Caco-2 (cell line): ENCODE data around the gene SLC28A1. TPM values are rescaled to one million over a fixed set of nuclear protein-coding genes. Genes with fewer than 3 reads are reported as not detected.
"Not testable (repeated sequence)": the region's sequence is repeated elsewhere in the genome, so short reads cannot be mapped to it uniquely, and the experiment has no call there.

Experiments used
- BruUV-seq: library from RNA; stranded (reverse); fragments of 400-500 nt; replicated peaks from 2 replicates; lab custom pipeline; 2021; lab: Mats Ljungman, UMichigan
- CTCF ChIA-PET: fragments of 300-600 bp; sonication (Branson Sonifier 250); formaldehyde crosslinking; loops from one replicate; lab custom pipeline; 2022; ENCODE audit warnings: antibody characterized with exemption; lab: Charles Lee
- POLR2A ChIA-PET: fragments of 300-600 bp; sonication (Branson Sonifier 250); formaldehyde crosslinking; loops from one replicate; lab custom pipeline; 2022; ENCODE audit warnings: antibody characterized with exemption; lab: Charles Lee
- DNase-seq, 2 experiments: peaks; one replicate each; pipeline versions ENCODE4 v3.0.0 to v3.0.0-alpha.2; 2020 to 2022
- H3K27me3 ChIP-seq: replicated peaks from 2 replicates; pipeline ENCODE4 v1.6.0; 2011; ENCODE audit warnings: low read length; ENCODE audit not compliant: control insufficient read depth, insufficient read depth
- H3K36me3 ChIP-seq: 2 replicates; pipeline ENCODE4 v1.5.1; 2011; ENCODE audit warnings: low read length; ENCODE audit not compliant: control insufficient read depth, insufficient read depth
- H3K4me1 ChIP-seq: fragments of 250-450 bp; sonication (Bioruptor Pico); 2 replicates; pipeline ENCODE4 v1.5.1; 2020; ENCODE audit warnings: mild to moderate bottlenecking
- H3K4me3 ChIP-seq: 2 replicates; pipeline ENCODE4 v1.5.1; 2011; ENCODE audit warnings: low read depth, mild to moderate bottlenecking, control low read depth, low read length
- H3K9me3 ChIP-seq: fragments of 250-450 bp; sonication (Bioruptor Pico); 2 replicates; pipeline ENCODE4 v1.5.1; 2020; ENCODE audit warnings: mild to moderate bottlenecking, moderate library complexity
- H3K27ac Mint-ChIP-seq: one replicate; pipeline ENCODE4 v1.8.0; 2022; ENCODE audit warnings: mixed read lengths; ENCODE audit not compliant: unreplicated experiment
- H3K27me3 Mint-ChIP-seq: one replicate; pipeline ENCODE4 v1.8.0; 2022; ENCODE audit warnings: mixed read lengths; ENCODE audit not compliant: insufficient read depth, unreplicated experiment
- H3K36me3 Mint-ChIP-seq: one replicate; pipeline ENCODE4 v1.8.0; 2022; ENCODE audit warnings: mild to moderate bottlenecking, mixed read lengths; ENCODE audit not compliant: insufficient read depth, unreplicated experiment
- H3K4me1 Mint-ChIP-seq: one replicate; pipeline ENCODE4 v1.8.0; 2022; ENCODE audit warnings: low read depth, mixed read lengths; ENCODE audit not compliant: unreplicated experiment
- H3K4me3 Mint-ChIP-seq: one replicate; pipeline ENCODE4 v1.8.0; 2022; ENCODE audit warnings: mild to moderate bottlenecking, moderate library complexity, mixed read lengths; ENCODE audit not compliant: unreplicated experiment
- H3K9me3 Mint-ChIP-seq: one replicate; pipeline ENCODE4 v1.8.0; 2022; ENCODE audit warnings: mixed read lengths; ENCODE audit not compliant: unreplicated experiment
- CTCF ChIP-seq, 2 experiments: fragments of 200-600 bp in 1 of 2; IDR thresholded peaks; 1 replicate in 1 of 2; 2 replicates in 1 of 2; pipeline versions ENCODE4 v1.5.1 to v1.8.0; 2011 to 2022; ENCODE audit warnings: antibody characterized with exemption in 1 of 2, control low read depth in 1 of 2, inconsistent platforms in 1 of 2, low read depth in 1 of 2, low read length in 1 of 2, mild to moderate bottlenecking in 1 of 2, moderate library complexity in 1 of 2; ENCODE audit not compliant: insufficient read depth in 1 of 2, severe bottlenecking in 1 of 2, unreplicated experiment in 1 of 2
- intact Hi-C: fragments of 100-400 bp; cut with micrococcal nuclease; formaldehyde crosslinking; loops from one replicate; pipeline ENCODE4 v1.10.0; 2022; ENCODE audit not compliant: unreplicated experiment
- total RNA-seq: library from RNA; stranded (reverse); gene quantifications from 2 replicates; pipeline ENCODE4 v1.2.3, GENCODE V29; 2022

Gene SLC28A1
- total RNA-seq, 1 experiment from 2014 or later = not detected

GRCh38 chr15:84844964-84845363 is 39.5 kb upstream of the SLC28A1 start:
- ChIA-PET POLR2A (no interaction called here), CTCF (interaction anchor here (2.2 kb wide), 1 partner anchor 83 kb away, joined by 12 read pairs; no protein-coding TSS in a partner anchor)
- no TSS peak for BruUV-seq
- H3K27me3 Mint-ChIP-seq = no peaks in the 10 kb centered on the region
- TF ChIP-seq CTCF (IDR thresholded peaks at IDR 0.05; ENCODE audit: insufficient read depth in 1 of 2, low read depth in 1 of 2, low read length in 1 of 2, severe bottlenecking in 1 of 2, unreplicated experiment in 1 of 2) = no peak
- Histone ChIP-seq H3K4me3 (no peak overlapping the region), H3K9me3 (peaks cover 22% of the 10 kb centered on the region), H3K27me3 (no peaks in the 10 kb centered on the region), H3K36me3 (no peaks in the 10 kb centered on the region), H3K4me1 (no peaks in the 10 kb centered on the region)
- no peaks in the 10 kb centered on the region for H3K4me1 Mint-ChIP-seq
- peaks cover 17% of the 10 kb centered on the region for H3K9me3 Mint-ChIP-seq
- H3K4me3 Mint-ChIP-seq = no peak overlapping the region
- intact Hi-C loops = loop anchor here (1.0 kb wide), 2 partner anchors 83 to 165 kb away; no protein-coding TSS in a partner anchor
- H3K27ac Mint-ChIP-seq = no peak overlapping the region
- no peak for DNase-seq
- H3K36me3 Mint-ChIP-seq = no peaks in the 10 kb centered on the region

- BruUV-seq, H3K27me3 Mint-ChIP-seq, H3K4me1 ChIP-seq, H3K4me3 ChIP-seq, H3K4me1 Mint-ChIP-seq, H3K36me3 ChIP-seq, POLR2A ChIA-PET, H3K4me3 Mint-ChIP-seq, H3K27ac Mint-ChIP-seq, H3K36me3 Mint-ChIP-seq, H3K27me3 ChIP-seq: not testable (repeated sequence)
- peak; percentile 49 to 57 for TF ChIP-seq CTCF (IDR thresholded peaks at IDR 0.05; ENCODE audit: insufficient read depth in 1 of 2, low read depth in 1 of 2, low read length in 1 of 2, severe bottlenecking in 1 of 2, unreplicated experiment in 1 of 2)
- H3K9me3 Mint-ChIP-seq = peaks cover 17% of the 10 kb centered on the region
- H3K9me3 ChIP-seq = peaks cover 22% of the 10 kb centered on the region
- DNase-seq = peak; percentile 67 to 68
- intact Hi-C loops = loop anchor here (1.0 kb wide), 2 partner anchors 83 to 165 kb away; no protein-coding TSS in a partner anchor
- CTCF ChIA-PET = interaction anchor here (2.2 kb wide), 1 partner anchor 83 kb away, joined by 12 read pairs; no protein-coding TSS in a partner anchor
These were observed 38.8 kb upstream of the SLC28A1 start for GRCh38 chr15:84845631-84846030.

GRCh38 chr15:84846269-84846668 is 38.2 kb upstream of the SLC28A1 start:
- no peaks in the 10 kb centered on the region for H3K27me3 ChIP-seq
- H3K27me3 Mint-ChIP-seq = no peaks in the 10 kb centered on the region
- no peaks in the 10 kb centered on the region for H3K36me3 ChIP-seq
- no peaks in the 10 kb centered on the region for H3K4me1 Mint-ChIP-seq
- no peak for DNase-seq
- CTCF ChIA-PET = interaction anchor here (2.2 kb wide), 1 partner anchor 82 kb away, joined by 12 read pairs; no protein-coding TSS in a partner anchor
- peaks cover 22% of the 10 kb centered on the region for H3K9me3 ChIP-seq
- H3K36me3 Mint-ChIP-seq = no peaks in the 10 kb centered on the region
- peaks cover 17% of the 10 kb centered on the region for H3K9me3 Mint-ChIP-seq
- TF ChIP-seq CTCF (IDR thresholded peaks at IDR 0.05; ENCODE audit: insufficient read depth in 1 of 2, low read depth in 1 of 2, low read length in 1 of 2, severe bottlenecking in 1 of 2, unreplicated experiment in 1 of 2) = no peak
- no peak overlapping the region for H3K4me3 ChIP-seq
- H3K4me1 ChIP-seq = no peaks in the 10 kb centered on the region
- intact Hi-C loops = no loop called here
- POLR2A ChIA-PET = no interaction called here
- no peak overlapping the region for H3K4me3 Mint-ChIP-seq
- no TSS peak for BruUV-seq
- no peak overlapping the region for H3K27ac Mint-ChIP-seq
